ENCODE measurements around the gene RAPGEF2.

DNA sequence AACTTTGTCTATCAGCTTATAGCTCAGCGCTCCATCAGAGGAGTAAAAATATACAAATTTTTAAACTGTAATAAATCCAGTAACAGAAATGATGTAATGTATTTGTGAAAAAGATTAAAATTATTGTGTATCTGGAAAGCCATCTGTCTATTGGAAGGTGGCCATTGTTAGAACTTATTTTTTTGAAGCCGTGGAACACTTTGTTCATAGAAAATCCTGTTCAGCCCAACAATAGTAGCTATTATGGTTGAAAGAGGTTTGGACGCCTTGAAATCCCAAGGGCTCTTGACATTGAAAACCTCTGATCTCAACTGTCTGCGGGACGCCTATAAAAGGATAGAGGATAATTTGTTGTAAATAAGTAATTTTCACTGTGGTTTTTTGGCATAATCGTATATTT, 98.3 kb downstream of the RAPGEF2 start:
- TF ChIP-seq POLR2A (IDR thresholded peaks at IDR 0.05), result no peak
- no peak for TF ChIP-seq CTCF (IDR thresholded peaks at IDR 0.05)

Measured in breast epithelium (tissue), 3 donors.